SK-N-SH treated with all-trans-retinoic acid at 6 μM for 48 hours (cell line): ENCODE measurements around the gene SMOC2.

Experiments used
- ARNTL ChIP-seq: fragments of 450-650 bp; formaldehyde crosslinking; IDR thresholded peaks from 2 replicates; pipeline ENCODE4 v1.5.0; 2020; ENCODE audit warnings: low read depth, mild to moderate bottlenecking, moderate library complexity, borderline replicate concordance
- CREB5 ChIP-seq: fragments of 250-450 bp; sonication (Bioruptor Pico); IDR thresholded peaks from 2 replicates; pipeline ENCODE4 v1.5.1; 2020; ENCODE audit warnings: low read depth, mild to moderate bottlenecking, moderate library complexity
- CSDC2 ChIP-seq: fragments of 250-450 bp; sonication (Bioruptor Pico); IDR thresholded peaks from 2 replicates; pipeline ENCODE4 v1.5.0; 2020; ENCODE audit warnings: mild to moderate bottlenecking, moderate library complexity
- ESRRG ChIP-seq: fragments of 250-450 bp; sonication (Bioruptor Pico); IDR thresholded peaks from 2 replicates; pipeline ENCODE4 v1.6.1; 2021; ENCODE audit warnings: mild to moderate bottlenecking
- GLIS3 ChIP-seq: fragments of 250-450 bp; sonication (Bioruptor Pico); IDR thresholded peaks from 2 replicates; pipeline ENCODE4 v1.5.0; 2020; ENCODE audit warnings: mild to moderate bottlenecking, moderate library complexity
- OSR1 ChIP-seq: fragments of 250-450 bp; sonication (Bioruptor Pico); IDR thresholded peaks from 2 replicates; pipeline ENCODE4 v1.8.0; 2022; ENCODE audit warnings: moderate library complexity, mild to moderate bottlenecking, inconsistent platforms
- PATZ1 ChIP-seq: fragments of 250-450 bp; sonication (Bioruptor Pico); IDR thresholded peaks from 2 replicates; pipeline ENCODE4 v1.8.0; 2020; ENCODE audit warnings: mild to moderate bottlenecking, moderate library complexity, borderline replicate concordance
- POU6F1 ChIP-seq: fragments of 250-450 bp; sonication (Bioruptor Pico); IDR thresholded peaks from 2 replicates; pipeline ENCODE4 v1.8.0; 2021; ENCODE audit warnings: low read depth, mild to moderate bottlenecking, moderate library complexity, borderline replicate concordance
- RARB ChIP-seq: fragments of 250-450 bp; sonication (Bioruptor Pico); IDR thresholded peaks from 2 replicates; pipeline ENCODE4 v1.8.0; 2021; ENCODE audit warnings: mild to moderate bottlenecking, moderate library complexity
- TCF4 ChIP-seq: fragments of 250-450 bp; sonication (Bioruptor Pico); IDR thresholded peaks from 2 replicates; pipeline ENCODE4 v1.8.0; 2021; ENCODE audit warnings: mild to moderate bottlenecking, moderate library complexity, borderline replicate concordance
- ZC3H10 ChIP-seq: fragments of 250-450 bp; sonication (Bioruptor Pico); IDR thresholded peaks from 2 replicates; pipeline ENCODE4 v1.5.1; 2021; ENCODE audit warnings: mild to moderate bottlenecking, moderate library complexity
- ZFP3 ChIP-seq: fragments of 250-450 bp; sonication (Bioruptor Pico); IDR thresholded peaks from 2 replicates; pipeline ENCODE4 v1.5.0; 2020; ENCODE audit warnings: mild to moderate bottlenecking, moderate library complexity
- ZNF565 ChIP-seq: fragments of 450-650 bp; formaldehyde crosslinking; conservative IDR thresholded peaks from 2 replicates; pipeline ENCODE4 v1.5.0; 2020; ENCODE audit warnings: low read depth, mild to moderate bottlenecking, moderate library complexity
- ZNF8 ChIP-seq: fragments of 450-650 bp; formaldehyde crosslinking; IDR thresholded peaks from 2 replicates; pipeline ENCODE4 v1.5.0; 2020; ENCODE audit warnings: mild to moderate bottlenecking, moderate library complexity

- TF ChIP-seq RARB (CRISPR knock-in tag) (no peak), CREB5 (CRISPR knock-in tag) (no peak), CSDC2 (CRISPR knock-in tag) (no peak), GLIS3 (CRISPR knock-in tag) (no peak), ARNTL (no peak), POU6F1 (CRISPR knock-in tag) (no peak), ZNF565 (CRISPR knock-in tag) (no peak), OSR1 (CRISPR knock-in tag) (no peak), ZFP3 (CRISPR knock-in tag) (no peak), TCF4 (CRISPR knock-in tag) (no peak), ESRRG (no peak), ZC3H10 (CRISPR knock-in tag) (no peak), PATZ1 (CRISPR knock-in tag) (no peak), ZNF8 (CRISPR knock-in tag) (no peak)
Measured at GRCh38 chr6:168628732-168629245, 187.8 kb downstream of the SMOC2 start.
